ENCODE measurements around the gene KPNA4.

GRCh38 chr3:160446522-160447056, 118.8 kb downstream of the KPNA4 start:
- TF ChIP-seq, protein P1, sequence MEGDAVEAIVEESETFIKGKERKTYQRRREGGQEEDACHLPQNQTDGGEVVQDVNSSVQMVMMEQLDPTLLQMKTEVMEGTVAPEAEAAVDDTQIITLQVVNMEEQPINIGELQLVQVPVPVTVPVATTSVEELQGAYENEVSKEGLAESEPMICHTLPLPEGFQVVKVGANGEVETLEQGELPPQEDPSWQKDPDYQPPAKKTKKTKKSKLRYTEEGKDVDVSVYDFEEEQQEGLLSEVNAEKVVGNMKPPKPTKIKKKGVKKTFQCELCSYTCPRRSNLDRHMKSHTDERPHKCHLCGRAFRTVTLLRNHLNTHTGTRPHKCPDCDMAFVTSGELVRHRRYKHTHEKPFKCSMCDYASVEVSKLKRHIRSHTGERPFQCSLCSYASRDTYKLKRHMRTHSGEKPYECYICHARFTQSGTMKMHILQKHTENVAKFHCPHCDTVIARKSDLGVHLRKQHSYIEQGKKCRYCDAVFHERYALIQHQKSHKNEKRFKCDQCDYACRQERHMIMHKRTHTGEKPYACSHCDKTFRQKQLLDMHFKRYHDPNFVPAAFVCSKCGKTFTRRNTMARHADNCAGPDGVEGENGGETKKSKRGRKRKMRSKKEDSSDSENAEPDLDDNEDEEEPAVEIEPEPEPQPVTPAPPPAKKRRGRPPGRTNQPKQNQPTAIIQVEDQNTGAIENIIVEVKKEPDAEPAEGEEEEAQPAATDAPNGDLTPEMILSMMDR (IDR thresholded peaks at IDR 0.05): no peak
- TF ChIP-seq POLR2A (IDR thresholded peaks at IDR 0.05): no peak
